ENCODE measurements around the gene HTATIP2.

GRCh38 chr11:20421946-20422345 is 58.4 kb downstream of the HTATIP2 start:
- TF ChIP-seq CTCF (IDR thresholded peaks at IDR 0.05), result no peak
- TF ChIP-seq POLR2A (IDR thresholded peaks at IDR 0.05), result no peak
- no peak for TF ChIP-seq EP300 (IDR thresholded peaks at IDR 0.05)

Data from ovary (tissue), 3 donors.